ENCODE results near the gene SCFD1. TPM values are rescaled to one million over a fixed set of nuclear protein-coding genes. Genes with fewer than 3 reads are reported as not detected.

The SCFD1 gene
- total RNA-seq, 2 experiments from 2014 or later = 65.1 to 72.6 TPM

GRCh38 chr14:30588873-30589272 lies 33.2 kb upstream of the SCFD1 start:
- ChIA-PET CTCF (ENCODE audit: unreplicated experiment) (no interaction called here), POLR2A (interaction anchor here (0.6 to 0.9 kb wide), 3 partner anchors 15 to 30 kb away, joined by 3 to 4 read pairs (median 3); no protein-coding TSS in a partner anchor)
- H3K27ac ChIP-seq (ENCODE audit: low read depth, low read length, poor library complexity, severe bottlenecking) = no peak overlapping the region
- H2AFZ ChIP-seq (ENCODE audit: low read length) = no peak overlapping the region
- H3K9me2 ChIP-seq (ENCODE audit: insufficient read depth, low read length) = no peaks in the 10 kb centered on the region
- TF ChIP-seq, protein P1, sequence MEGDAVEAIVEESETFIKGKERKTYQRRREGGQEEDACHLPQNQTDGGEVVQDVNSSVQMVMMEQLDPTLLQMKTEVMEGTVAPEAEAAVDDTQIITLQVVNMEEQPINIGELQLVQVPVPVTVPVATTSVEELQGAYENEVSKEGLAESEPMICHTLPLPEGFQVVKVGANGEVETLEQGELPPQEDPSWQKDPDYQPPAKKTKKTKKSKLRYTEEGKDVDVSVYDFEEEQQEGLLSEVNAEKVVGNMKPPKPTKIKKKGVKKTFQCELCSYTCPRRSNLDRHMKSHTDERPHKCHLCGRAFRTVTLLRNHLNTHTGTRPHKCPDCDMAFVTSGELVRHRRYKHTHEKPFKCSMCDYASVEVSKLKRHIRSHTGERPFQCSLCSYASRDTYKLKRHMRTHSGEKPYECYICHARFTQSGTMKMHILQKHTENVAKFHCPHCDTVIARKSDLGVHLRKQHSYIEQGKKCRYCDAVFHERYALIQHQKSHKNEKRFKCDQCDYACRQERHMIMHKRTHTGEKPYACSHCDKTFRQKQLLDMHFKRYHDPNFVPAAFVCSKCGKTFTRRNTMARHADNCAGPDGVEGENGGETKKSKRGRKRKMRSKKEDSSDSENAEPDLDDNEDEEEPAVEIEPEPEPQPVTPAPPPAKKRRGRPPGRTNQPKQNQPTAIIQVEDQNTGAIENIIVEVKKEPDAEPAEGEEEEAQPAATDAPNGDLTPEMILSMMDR (conservative IDR thresholded peaks at IDR 0.05; ENCODE audit: low read length) = no peak
- TF ChIP-seq EZH2phosphoT487 (IDR thresholded peaks at IDR 0.05; ENCODE audit: borderline replicate concordance, low read depth, low read length) = no peak
- H3K4me1 ChIP-seq (ENCODE audit: insufficient read depth, low read length, poor library complexity, severe bottlenecking) = no peaks in the 10 kb centered on the region
- intact Hi-C loops (cut with micrococcal nuclease; ENCODE audit: unreplicated experiment) = no loop called here
- H3K4me3 ChIP-seq (ENCODE audit: low read depth, low read length, poor library complexity, severe bottlenecking) = no peak overlapping the region
- no peak overlapping the region for H3K4me2 ChIP-seq (ENCODE audit: low read length)
- no peaks in the 10 kb centered on the region for H4K20me1 ChIP-seq (ENCODE audit: insufficient read depth, low read length)
- DNase-seq (ENCODE audit: low spot score) = no peak
- H3K79me2 ChIP-seq (ENCODE audit: insufficient read depth, low read depth, low read length) = peaks cover 58% of the 10 kb centered on the region
- H3K9me3 ChIP-seq (ENCODE audit: low read length) = peaks cover 8% of the 10 kb centered on the region; the same call in 1 of the 2 replicates
- H3K36me3 ChIP-seq (ENCODE audit: insufficient read depth, low read length) = peaks cover 93% of the 10 kb centered on the region
- no TSS peak for BruUV-seq (replicated peaks)

DNA sequence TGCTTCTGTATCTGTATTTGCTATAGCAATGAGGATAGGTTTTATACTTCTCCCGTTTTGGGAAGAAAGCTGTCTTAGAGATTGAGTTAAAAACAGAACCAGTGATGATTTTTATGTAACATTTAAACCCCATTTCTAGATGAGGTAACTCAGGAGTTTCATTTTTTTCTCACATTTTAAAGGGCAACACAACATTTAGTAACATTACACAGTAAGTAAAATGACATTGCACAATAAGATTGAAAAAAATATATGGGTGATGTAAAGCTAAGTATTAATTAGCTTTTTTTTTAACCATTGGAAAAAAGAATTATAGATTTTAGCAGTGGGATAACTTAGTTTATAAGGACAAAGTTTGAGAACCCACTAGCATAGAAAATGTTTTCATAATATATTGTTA lies 25.2 kb upstream of the SCFD1 start:
- BruUV-seq (replicated peaks) = TSS peak; percentile 15
- ChIA-PET CTCF (ENCODE audit: unreplicated experiment) (no interaction called here), POLR2A (interaction anchor here (0.6 to 1.0 kb wide), 4 partner anchors 14 to 195 kb away, joined by 3 to 4 read pairs (median 4); no protein-coding TSS in a partner anchor)
- no peaks in the 10 kb centered on the region for H3K4me1 ChIP-seq (ENCODE audit: insufficient read depth, low read length, poor library complexity, severe bottlenecking)
- no peak for TF ChIP-seq EZH2phosphoT487 (IDR thresholded peaks at IDR 0.05; ENCODE audit: borderline replicate concordance, low read depth, low read length)
- TF ChIP-seq, protein P1 (conservative IDR thresholded peaks at IDR 0.05; ENCODE audit: low read length) = no peak
- H3K4me3 ChIP-seq (ENCODE audit: low read depth, low read length, poor library complexity, severe bottlenecking) = no peak overlapping the region
- no peak overlapping the region for H3K4me2 ChIP-seq (ENCODE audit: low read length)
- no peaks in the 10 kb centered on the region; the same call in 1 of the 2 replicates for H3K79me2 ChIP-seq (ENCODE audit: insufficient read depth, low read depth, low read length)
- no peak overlapping the region for H2AFZ ChIP-seq (ENCODE audit: low read length)
- H3K9me3 ChIP-seq (ENCODE audit: low read length) = no peaks in the 10 kb centered on the region
- no peak for DNase-seq (ENCODE audit: low spot score)
- intact Hi-C loops (cut with micrococcal nuclease; ENCODE audit: unreplicated experiment) = no loop called here
- 0 out of 2 replicates have a peak, but pooled peaks cover 3% of the 10 kb centered on the region for H4K20me1 ChIP-seq (ENCODE audit: insufficient read depth, low read length)
- H3K27ac ChIP-seq (ENCODE audit: low read depth, low read length, poor library complexity, severe bottlenecking) = no peak overlapping the region
- H3K36me3 ChIP-seq (ENCODE audit: insufficient read depth, low read length) = peaks cover 91% of the 10 kb centered on the region
- no peaks in the 10 kb centered on the region for H3K9me2 ChIP-seq (ENCODE audit: insufficient read depth, low read length)

GRCh38 chr14:30597504-30597903 lies 24.6 kb upstream of the SCFD1 start:
- ChIA-PET POLR2A (interaction anchor here (0.6 to 1.0 kb wide), 3 partner anchors 15 to 546 kb away, joined by 3 to 4 read pairs (median 3); no protein-coding TSS in a partner anchor), CTCF (ENCODE audit: unreplicated experiment) (no interaction called here)
- no peak for DNase-seq (ENCODE audit: low spot score)
- H3K4me1 ChIP-seq (ENCODE audit: insufficient read depth, low read length, poor library complexity, severe bottlenecking) = no peaks in the 10 kb centered on the region
- H3K9me3 ChIP-seq (ENCODE audit: low read length) = no peaks in the 10 kb centered on the region
- no peaks in the 10 kb centered on the region; the same call in 1 of the 2 replicates for H3K79me2 ChIP-seq (ENCODE audit: insufficient read depth, low read depth, low read length)
- no peak overlapping the region for H2AFZ ChIP-seq (ENCODE audit: low read length)
- H3K4me3 ChIP-seq (ENCODE audit: low read depth, low read length, poor library complexity, severe bottlenecking) = no peak overlapping the region
- H3K4me2 ChIP-seq (ENCODE audit: low read length) = no peak overlapping the region
- BruUV-seq (replicated peaks) = no TSS peak
- no peak overlapping the region for H3K27ac ChIP-seq (ENCODE audit: low read depth, low read length, poor library complexity, severe bottlenecking)
- H3K9me2 ChIP-seq (ENCODE audit: insufficient read depth, low read length) = no peaks in the 10 kb centered on the region
- intact Hi-C loops (cut with micrococcal nuclease; ENCODE audit: unreplicated experiment) = no loop called here
- 0 out of 2 replicates have a peak, but pooled peaks cover 3% of the 10 kb centered on the region for H4K20me1 ChIP-seq (ENCODE audit: insufficient read depth, low read length)
- peaks cover 92% of the 10 kb centered on the region for H3K36me3 ChIP-seq (ENCODE audit: insufficient read depth, low read length)
- TF ChIP-seq, protein P1 (conservative IDR thresholded peaks at IDR 0.05; ENCODE audit: low read length) = no peak
- no peak for TF ChIP-seq EZH2phosphoT487 (IDR thresholded peaks at IDR 0.05; ENCODE audit: borderline replicate concordance, low read depth, low read length)
